ENCODE results near the gene XYLT2. TPM values are rescaled to one million over a fixed set of nuclear protein-coding genes. Genes with fewer than 3 reads are reported as not detected.

Gene XYLT2
- total RNA-seq, 1 donor from 2014 or later, result 41.0 TPM

GRCh38 chr17:50353600-50354195, 7.8 kb downstream of the XYLT2 start:
- Histone ChIP-seq H3K27ac (ENCODE audit: low read depth, low read length) (no peak overlapping the region), H4K20me1 (ENCODE audit: insufficient read depth, low read length) (peaks cover 37% of the 10 kb centered on the region), H3K27me3 (ENCODE audit: insufficient read depth, low read length) (no peaks in the 10 kb centered on the region), H3K79me2 (ENCODE audit: insufficient read depth, low read length) (peaks cover 20% of the 10 kb centered on the region), H3K4me2 (ENCODE audit: low read length) (no peak overlapping the region), H3K9ac (ENCODE audit: low read length) (no peak overlapping the region), H3K4me3 (ENCODE audit: insufficient read depth, low read depth, low read length) (no peak overlapping the region), H3K36me3 (ENCODE audit: insufficient read depth, low read length) (peaks cover 10% of the 10 kb centered on the region), H2AFZ (ENCODE audit: low read depth, low read length) (no peak overlapping the region), H3K4me1 (ENCODE audit: insufficient read depth, low read length) (peaks cover 5% of the 10 kb centered on the region), H3K9me3 (ENCODE audit: insufficient read depth, low read depth, low read length) (no peaks in the 10 kb centered on the region)
- Mint-ChIP-seq H3K9me3 (ENCODE audit: unreplicated experiment) (no peaks in the 10 kb centered on the region), H3K36me3 (ENCODE audit: low read depth, unreplicated experiment) (peaks cover 24% of the 10 kb centered on the region), H3K4me3 (ENCODE audit: unreplicated experiment) (no peak overlapping the region), H3K27ac (ENCODE audit: unreplicated experiment) (no peak overlapping the region), H3K4me1 (ENCODE audit: low read depth, unreplicated experiment) (peaks cover 5% of the 10 kb centered on the region), H3K27me3 (ENCODE audit: low read depth, unreplicated experiment) (no peaks in the 10 kb centered on the region)
- no peak for DNase-seq (ENCODE audit: low read depth)
- TF ChIP-seq EZH2 (IDR thresholded peaks at IDR 0.05; ENCODE audit: insufficient read depth, low read length) (no peak), CTCF (IDR thresholded peaks at IDR 0.05; ENCODE audit: insufficient read depth, low read depth, low read length) (no peak)
- no peak for FAIRE-seq

GRCh38 chr17:50354198-50354597, 8.3 kb downstream of the XYLT2 start:
- Histone ChIP-seq H4K20me1 (ENCODE audit: insufficient read depth, low read length) (peaks cover 32% of the 10 kb centered on the region), H3K4me1 (ENCODE audit: insufficient read depth, low read length) (no peaks in the 10 kb centered on the region), H3K9me3 (ENCODE audit: insufficient read depth, low read depth, low read length) (no peaks in the 10 kb centered on the region), H3K79me2 (ENCODE audit: insufficient read depth, low read length) (peaks cover 15% of the 10 kb centered on the region), H3K9ac (ENCODE audit: low read length) (no peak overlapping the region), H3K4me2 (ENCODE audit: low read length) (no peak overlapping the region), H3K36me3 (ENCODE audit: insufficient read depth, low read length) (peaks cover 13% of the 10 kb centered on the region), H3K27ac (ENCODE audit: low read depth, low read length) (no peak overlapping the region), H3K4me3 (ENCODE audit: insufficient read depth, low read depth, low read length) (no peak overlapping the region), H2AFZ (ENCODE audit: low read depth, low read length) (no peak overlapping the region), H3K27me3 (ENCODE audit: insufficient read depth, low read length) (no peaks in the 10 kb centered on the region)
- peaks cover 25% of the 10 kb centered on the region for H3K36me3 Mint-ChIP-seq (ENCODE audit: low read depth, unreplicated experiment)
- DNase-seq (ENCODE audit: low read depth) (no peak), FAIRE-seq (no peak)
- no peaks in the 10 kb centered on the region for H3K27me3 Mint-ChIP-seq (ENCODE audit: low read depth, unreplicated experiment)
- peaks cover 2% of the 10 kb centered on the region for H3K4me1 Mint-ChIP-seq (ENCODE audit: low read depth, unreplicated experiment)
- no peak for TF ChIP-seq EZH2 (IDR thresholded peaks at IDR 0.05; ENCODE audit: insufficient read depth, low read length)
- TF ChIP-seq CTCF (IDR thresholded peaks at IDR 0.05; ENCODE audit: insufficient read depth, low read depth, low read length), result no peak
- no peak overlapping the region for H3K4me3 Mint-ChIP-seq (ENCODE audit: unreplicated experiment)
- no peaks in the 10 kb centered on the region for H3K9me3 Mint-ChIP-seq (ENCODE audit: unreplicated experiment)
- no peak overlapping the region for H3K27ac Mint-ChIP-seq (ENCODE audit: unreplicated experiment)

DNA sequence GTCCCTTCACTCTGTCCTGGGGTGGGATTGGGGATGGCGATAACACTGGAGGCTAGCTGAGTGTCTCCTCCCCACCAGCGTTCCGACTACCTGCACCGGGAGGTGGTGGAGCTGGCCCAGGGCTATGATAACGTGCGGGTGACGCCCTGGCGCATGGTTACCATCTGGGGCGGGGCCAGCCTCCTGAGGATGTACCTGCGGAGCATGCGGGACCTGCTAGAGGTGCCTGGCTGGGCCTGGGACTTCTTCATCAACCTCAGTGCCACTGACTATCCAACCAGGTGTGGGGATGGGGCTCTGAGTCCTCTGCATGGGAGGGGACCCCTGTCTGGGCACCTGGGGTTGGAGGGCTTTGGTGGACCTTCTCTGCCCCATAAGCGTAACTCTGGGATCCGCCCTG, 8.8 kb downstream of the XYLT2 start:
- H3K27me3 Mint-ChIP-seq (ENCODE audit: low read depth, unreplicated experiment), result no peaks in the 10 kb centered on the region
- H3K27me3 ChIP-seq (ENCODE audit: insufficient read depth, low read length), result no peaks in the 10 kb centered on the region
- no peak overlapping the region for H3K4me3 Mint-ChIP-seq (ENCODE audit: unreplicated experiment)
- DNase-seq (ENCODE audit: low read depth) (no peak), FAIRE-seq (no peak)
- peaks cover 9% of the 10 kb centered on the region for H3K79me2 ChIP-seq (ENCODE audit: insufficient read depth, low read length)
- no peaks in the 10 kb centered on the region for H3K9me3 ChIP-seq (ENCODE audit: insufficient read depth, low read depth, low read length)
- TF ChIP-seq EZH2 (IDR thresholded peaks at IDR 0.05; ENCODE audit: insufficient read depth, low read length), result no peak
- no peak for TF ChIP-seq CTCF (IDR thresholded peaks at IDR 0.05; ENCODE audit: insufficient read depth, low read depth, low read length)
- peaks cover 2% of the 10 kb centered on the region for H3K4me1 Mint-ChIP-seq (ENCODE audit: low read depth, unreplicated experiment)
- no peak overlapping the region for H2AFZ ChIP-seq (ENCODE audit: low read depth, low read length)
- no peak overlapping the region for H3K9ac ChIP-seq (ENCODE audit: low read length)
- no peak overlapping the region for H3K4me2 ChIP-seq (ENCODE audit: low read length)
- H3K9me3 Mint-ChIP-seq (ENCODE audit: unreplicated experiment), result no peaks in the 10 kb centered on the region
- H3K4me1 ChIP-seq (ENCODE audit: insufficient read depth, low read length), result no peaks in the 10 kb centered on the region
- H3K36me3 ChIP-seq (ENCODE audit: insufficient read depth, low read length), result peaks cover 13% of the 10 kb centered on the region
- peaks cover 27% of the 10 kb centered on the region for H3K36me3 Mint-ChIP-seq (ENCODE audit: low read depth, unreplicated experiment)
- H3K4me3 ChIP-seq (ENCODE audit: insufficient read depth, low read depth, low read length), result no peak overlapping the region
- peaks cover 32% of the 10 kb centered on the region for H4K20me1 ChIP-seq (ENCODE audit: insufficient read depth, low read length)
- H3K27ac Mint-ChIP-seq (ENCODE audit: unreplicated experiment), result no peak overlapping the region
- H3K27ac ChIP-seq (ENCODE audit: low read depth, low read length), result no peak overlapping the region

All from astrocyte (in vitro differentiated cells and primary cell).